Mucosa of stomach (tissue), 1 donor: Measurements from ENCODE around the gene CDK14.

Experiments
- H3K27me3 ChIP-seq: one replicate; pipeline ENCODE4 v1.7.0; 2013; ENCODE audit warnings: mild to moderate bottlenecking, low read length; ENCODE audit not compliant: control insufficient read depth, insufficient read depth
- H3K36me3 ChIP-seq: one replicate; pipeline ENCODE4 v1.7.0; 2013; ENCODE audit warnings: low read length; ENCODE audit not compliant: control insufficient read depth, insufficient read depth
- H3K4me1 ChIP-seq: one replicate; pipeline ENCODE4 v1.7.0; 2013; ENCODE audit warnings: mild to moderate bottlenecking, low read length; ENCODE audit not compliant: control insufficient read depth, insufficient read depth
- H3K4me3 ChIP-seq: one replicate; pipeline ENCODE4 v1.7.0; 2013; ENCODE audit warnings: low read length
- H3K9ac ChIP-seq: one replicate; pipeline ENCODE4 v1.7.0; 2013; ENCODE audit warnings: mild to moderate bottlenecking, low read length, moderate library complexity
- H3K9me3 ChIP-seq: one replicate; pipeline ENCODE4 v1.7.0; 2013; ENCODE audit warnings: mild to moderate bottlenecking, low read length, moderate library complexity; ENCODE audit not compliant: control insufficient read depth
- donor health status: Pancreatic carcinoma.

CDK14 gene

GRCh38 chr7:90948085-90948484 is 352.0 kb downstream of the CDK14 start:
- no peaks in the 10 kb centered on the region for H3K4me1 ChIP-seq
- H3K4me3 ChIP-seq: no peak overlapping the region
- no peak overlapping the region for H3K9ac ChIP-seq
- H3K9me3 ChIP-seq: no peaks in the 10 kb centered on the region
- no peaks in the 10 kb centered on the region for H3K36me3 ChIP-seq
- H3K27me3 ChIP-seq: no peaks in the 10 kb centered on the region

- H3K4me1 ChIP-seq: no peaks in the 10 kb centered on the region
- H3K9ac ChIP-seq: no peak overlapping the region
- H3K27me3 ChIP-seq: no peaks in the 10 kb centered on the region
Measured at GRCh38 chr7:90951229-90951628, 355.1 kb downstream of the CDK14 start.

GRCh38 chr7:90951986-90952954 is 356.1 kb downstream of the CDK14 start:
- Histone ChIP-seq H3K4me1 (no peaks in the 10 kb centered on the region), H3K36me3 (no peaks in the 10 kb centered on the region), H3K4me3 (no peak overlapping the region), H3K27me3 (no peaks in the 10 kb centered on the region), H3K9ac (no peak overlapping the region), H3K9me3 (no peaks in the 10 kb centered on the region)

More at GRCh38 chr7:90951229-90951628, 355.1 kb downstream of the CDK14 start:
- Histone ChIP-seq H3K4me3 (no peak overlapping the region), H3K36me3 (no peaks in the 10 kb centered on the region), H3K9me3 (no peaks in the 10 kb centered on the region)

- no peaks in the 10 kb centered on the region for H3K4me1 ChIP-seq
- no peaks in the 10 kb centered on the region for H3K36me3 ChIP-seq
- no peak overlapping the region for H3K9ac ChIP-seq
- no peak overlapping the region for H3K4me3 ChIP-seq
- no peaks in the 10 kb centered on the region for H3K27me3 ChIP-seq
- H3K9me3 ChIP-seq: no peaks in the 10 kb centered on the region
Measured at GRCh38 chr7:90955641-90956207, 359.6 kb downstream of the CDK14 start.

- Histone ChIP-seq H3K9me3 (no peaks in the 10 kb centered on the region), H3K27me3 (no peaks in the 10 kb centered on the region), H3K36me3 (no peaks in the 10 kb centered on the region), H3K4me1 (no peaks in the 10 kb centered on the region), H3K4me3 (no peak overlapping the region), H3K9ac (no peak overlapping the region)
Measured at GRCh38 chr7:90957883-90958282, 361.8 kb downstream of the CDK14 start.

GRCh38 chr7:90958647-90959046 is 362.5 kb downstream of the CDK14 start:
- no peaks in the 10 kb centered on the region for H3K36me3 ChIP-seq
- H3K4me1 ChIP-seq: no peaks in the 10 kb centered on the region
- no peaks in the 10 kb centered on the region for H3K27me3 ChIP-seq
- H3K4me3 ChIP-seq: no peak overlapping the region
- H3K9ac ChIP-seq: no peak overlapping the region
- no peaks in the 10 kb centered on the region for H3K9me3 ChIP-seq

- Histone ChIP-seq H3K4me3 (no peak overlapping the region), H3K27me3 (no peaks in the 10 kb centered on the region), H3K9ac (no peak overlapping the region), H3K4me1 (no peaks in the 10 kb centered on the region), H3K36me3 (no peaks in the 10 kb centered on the region), H3K9me3 (no peaks in the 10 kb centered on the region)
Measured at GRCh38 chr7:90961037-90961725, 365.1 kb downstream of the CDK14 start.

GRCh38 chr7:90965211-90965610 is 369.1 kb downstream of the CDK14 start:
- Histone ChIP-seq H3K9ac (no peak overlapping the region), H3K27me3 (no peaks in the 10 kb centered on the region), H3K36me3 (no peaks in the 10 kb centered on the region), H3K4me3 (no peak overlapping the region), H3K4me1 (no peaks in the 10 kb centered on the region), H3K9me3 (no peaks in the 10 kb centered on the region)

- Histone ChIP-seq H3K4me3 (no peak overlapping the region), H3K9me3 (no peaks in the 10 kb centered on the region), H3K4me1 (no peaks in the 10 kb centered on the region), H3K9ac (no peak overlapping the region), H3K36me3 (no peaks in the 10 kb centered on the region), H3K27me3 (no peaks in the 10 kb centered on the region)
Measured at GRCh38 chr7:90966346-90966745, 370.2 kb downstream of the CDK14 start.

GRCh38 chr7:90968871-90969270 is 372.8 kb downstream of the CDK14 start:
- H3K36me3 ChIP-seq: no peaks in the 10 kb centered on the region
- H3K4me1 ChIP-seq: no peaks in the 10 kb centered on the region
- no peak overlapping the region for H3K9ac ChIP-seq
- H3K27me3 ChIP-seq: no peaks in the 10 kb centered on the region
- no peaks in the 10 kb centered on the region for H3K9me3 ChIP-seq
- no peak overlapping the region for H3K4me3 ChIP-seq

GRCh38 chr7:90972906-90973550 is 376.9 kb downstream of the CDK14 start:
- Histone ChIP-seq H3K4me1 (no peaks in the 10 kb centered on the region), H3K9me3 (no peaks in the 10 kb centered on the region), H3K4me3 (no peak overlapping the region), H3K36me3 (no peaks in the 10 kb centered on the region), H3K27me3 (no peaks in the 10 kb centered on the region), H3K9ac (no peak overlapping the region)
